Measurements from ENCODE around the gene REM2. TPM values are rescaled to one million over a fixed set of nuclear protein-coding genes. Genes with fewer than 3 reads are reported as not detected.
"Not testable (repeated sequence)": the region's sequence is repeated elsewhere in the genome, so short reads cannot be mapped to it uniquely, and the experiment has no call there.

REM2 gene
- total RNA-seq, 1 experiment from 2014 or later, result 0.37 TPM

- no peak for DNase-seq (ENCODE audit: extremely low read depth, low read depth)
Observed at GRCh38 chr14:22892488-22892887, 9.5 kb downstream of the REM2 start.

- DNase-seq (ENCODE audit: extremely low read depth, low read depth), result no peak
Observed at GRCh38 chr14:22893706-22894105, 10.7 kb downstream of the REM2 start.

GRCh38 chr14:22895402-22895801 is 12.4 kb downstream of the REM2 start:
- no peak for DNase-seq (ENCODE audit: extremely low read depth, low read depth)

GRCh38 chr14:22896356-22896755 is 13.3 kb downstream of the REM2 start:
- no peak for DNase-seq (ENCODE audit: extremely low read depth, low read depth)

GRCh38 chr14:22896760-22897159 is 13.7 kb downstream of the REM2 start:
- DNase-seq (ENCODE audit: extremely low read depth, low read depth), result no peak

GRCh38 chr14:22897357-22897756 is 14.3 kb downstream of the REM2 start:
- DNase-seq (ENCODE audit: extremely low read depth, low read depth), result no peak

- DNase-seq (ENCODE audit: extremely low read depth, low read depth), result no peak
Observed at GRCh38 chr14:22898302-22899090, 15.5 kb downstream of the REM2 start.

GRCh38 chr14:22900081-22900799 is 17.2 kb downstream of the REM2 start:
- DNase-seq (ENCODE audit: extremely low read depth, low read depth), result peak; percentile 73

GRCh38 chr14:22901799-22902198 is 18.8 kb downstream of the REM2 start:
- no peak for DNase-seq (ENCODE audit: extremely low read depth, low read depth)

GRCh38 chr14:22903742-22904087 is 20.7 kb downstream of the REM2 start:
- no peak for DNase-seq (ENCODE audit: extremely low read depth, low read depth)

- no peak for DNase-seq (ENCODE audit: extremely low read depth, low read depth)
Observed at GRCh38 chr14:22905627-22906026, 22.6 kb downstream of the REM2 start.

- DNase-seq (ENCODE audit: extremely low read depth, low read depth), result no peak
Observed at GRCh38 chr14:22906073-22906472, 23.1 kb downstream of the REM2 start.

GRCh38 chr14:22907429-22907828 is 24.4 kb downstream of the REM2 start:
- no peak for DNase-seq (ENCODE audit: extremely low read depth, low read depth)

GRCh38 chr14:22908601-22909000 is 25.6 kb downstream of the REM2 start:
- DNase-seq (ENCODE audit: extremely low read depth, low read depth), result no peak

- no peak for DNase-seq (ENCODE audit: extremely low read depth, low read depth)
Observed at GRCh38 chr14:22910916-22911315, 27.9 kb downstream of the REM2 start.

- DNase-seq (ENCODE audit: extremely low read depth, low read depth), result not testable (repeated sequence)
Observed at GRCh38 chr14:22914836-22915235, 31.8 kb downstream of the REM2 start.

- no peak for DNase-seq (ENCODE audit: extremely low read depth, low read depth)
Observed at GRCh38 chr14:22915886-22916521, 33.0 kb downstream of the REM2 start.

GRCh38 chr14:22918804-22919600 is 36.0 kb downstream of the REM2 start, which contains the start of gene RBM23:
Gene RBM23, minus strand, starts transcription at chr14:22919149.
- peak; percentile 100 for DNase-seq (ENCODE audit: extremely low read depth, low read depth)

GRCh38 chr14:22919601-22919921 is 36.5 kb downstream of the REM2 start:
- DNase-seq (ENCODE audit: extremely low read depth, low read depth), result no peak

- DNase-seq (ENCODE audit: extremely low read depth, low read depth), result no peak
Observed at GRCh38 chr14:22920697-22921096, 37.7 kb downstream of the REM2 start.

GRCh38 chr14:22922294-22922693 is 39.3 kb downstream of the REM2 start:
- DNase-seq (ENCODE audit: extremely low read depth, low read depth), result no peak
